ENCODE measurements around the gene ICAM4.

The ICAM4 gene

GRCh38 chr19:10291554-10292205 lies 4.9 kb downstream of the ICAM4 start:
- Histone ChIP-seq H3K4me1 (ENCODE audit: insufficient read depth, low read length) (no peaks in the 10 kb centered on the region; the same call in 1 of the 2 replicates), H3K9me3 (ENCODE audit: control insufficient read depth, insufficient read depth, low read length) (no peaks in the 10 kb centered on the region), H3K36me3 (ENCODE audit: insufficient read depth, low read length) (no peaks in the 10 kb centered on the region), H3K9ac (ENCODE audit: low read depth, low read length) (peak overlapping the region; percentile 59; the same call in 1 of the 2 replicates)

GRCh38 chr19:10292206-10292788 lies 5.5 kb downstream of the ICAM4 start:
- Histone ChIP-seq H3K36me3 (ENCODE audit: insufficient read depth, low read length) (no peaks in the 10 kb centered on the region), H3K9me3 (ENCODE audit: control insufficient read depth, insufficient read depth, low read length) (no peaks in the 10 kb centered on the region), H3K9ac (ENCODE audit: low read depth, low read length) (peak overlapping the region; percentile 59; the same call in 1 of the 2 replicates), H3K4me1 (ENCODE audit: insufficient read depth, low read length) (no peaks in the 10 kb centered on the region; the same call in 1 of the 2 replicates)

- no peaks in the 10 kb centered on the region for H3K36me3 ChIP-seq (ENCODE audit: insufficient read depth, low read length)
- no peaks in the 10 kb centered on the region for H3K9me3 ChIP-seq (ENCODE audit: control insufficient read depth, insufficient read depth, low read length)
- peak overlapping the region; percentile 31; the same call in 1 of the 2 replicates for H3K9ac ChIP-seq (ENCODE audit: low read depth, low read length)
- no peaks in the 10 kb centered on the region; the same call in 1 of the 2 replicates for H3K4me1 ChIP-seq (ENCODE audit: insufficient read depth, low read length)
These were observed 6.3 kb downstream of the ICAM4 start for GRCh38 chr19:10292789-10293636.

GRCh38 chr19:10293637-10294367 lies 7.0 kb downstream of the ICAM4 start:
- H3K36me3 ChIP-seq (ENCODE audit: insufficient read depth, low read length), result no peaks in the 10 kb centered on the region
- H3K4me1 ChIP-seq (ENCODE audit: insufficient read depth, low read length), result no peaks in the 10 kb centered on the region; the same call in 1 of the 2 replicates
- H3K9ac ChIP-seq (ENCODE audit: low read depth, low read length), result no peak overlapping the region; the same call in 1 of the 2 replicates
- no peaks in the 10 kb centered on the region for H3K9me3 ChIP-seq (ENCODE audit: control insufficient read depth, insufficient read depth, low read length)

- Histone ChIP-seq H3K9ac (ENCODE audit: low read depth, low read length) (no peak overlapping the region), H3K9me3 (ENCODE audit: control insufficient read depth, insufficient read depth, low read length) (no peaks in the 10 kb centered on the region), H3K36me3 (ENCODE audit: insufficient read depth, low read length) (no peaks in the 10 kb centered on the region), H3K4me1 (ENCODE audit: insufficient read depth, low read length) (no peaks in the 10 kb centered on the region; the same call in 1 of the 2 replicates)
These were observed 7.6 kb downstream of the ICAM4 start for GRCh38 chr19:10294368-10294697.

GRCh38 chr19:10295305-10295846 lies 8.6 kb downstream of the ICAM4 start:
- H3K9ac ChIP-seq (ENCODE audit: low read depth, low read length), result peak overlapping the region; percentile 55; the same call in 1 of the 2 replicates
- H3K4me1 ChIP-seq (ENCODE audit: insufficient read depth, low read length), result no peaks in the 10 kb centered on the region; the same call in 1 of the 2 replicates
- no peaks in the 10 kb centered on the region for H3K36me3 ChIP-seq (ENCODE audit: insufficient read depth, low read length)
- no peaks in the 10 kb centered on the region for H3K9me3 ChIP-seq (ENCODE audit: control insufficient read depth, insufficient read depth, low read length)

GRCh38 chr19:10295847-10296591 lies 9.3 kb downstream of the ICAM4 start:
- H3K9ac ChIP-seq (ENCODE audit: low read depth, low read length), result peak overlapping the region; percentile 55; the same call in 1 of the 2 replicates

GRCh38 chr19:10299545-10300458 lies 13.0 kb downstream of the ICAM4 start:
- Histone ChIP-seq H3K4me1 (ENCODE audit: insufficient read depth, low read length) (no peaks in the 10 kb centered on the region), H3K36me3 (ENCODE audit: insufficient read depth, low read length) (no peaks in the 10 kb centered on the region)

More at GRCh38 chr19:10295847-10296591, 9.3 kb downstream of the ICAM4 start:
- H3K4me1 ChIP-seq (ENCODE audit: insufficient read depth, low read length), result no peaks in the 10 kb centered on the region; the same call in 1 of the 2 replicates
- H3K36me3 ChIP-seq (ENCODE audit: insufficient read depth, low read length), result no peaks in the 10 kb centered on the region
- H3K9me3 ChIP-seq (ENCODE audit: control insufficient read depth, insufficient read depth, low read length), result no peaks in the 10 kb centered on the region

GRCh38 chr19:10305139-10305806 lies 18.5 kb downstream of the ICAM4 start:
- Histone ChIP-seq H3K9me3 (ENCODE audit: control insufficient read depth, insufficient read depth, low read length) (no peaks in the 10 kb centered on the region), H3K4me1 (ENCODE audit: insufficient read depth, low read length) (peaks cover 5% of the 10 kb centered on the region; the same call in 1 of the 2 replicates), H3K36me3 (ENCODE audit: insufficient read depth, low read length) (no peaks in the 10 kb centered on the region), H3K9ac (ENCODE audit: low read depth, low read length) (no peak overlapping the region)

More at GRCh38 chr19:10299545-10300458, 13.0 kb downstream of the ICAM4 start:
- Histone ChIP-seq H3K9ac (ENCODE audit: low read depth, low read length) (no peak overlapping the region), H3K9me3 (ENCODE audit: control insufficient read depth, insufficient read depth, low read length) (no peaks in the 10 kb centered on the region)

GRCh38 chr19:10306327-10306726 lies 19.6 kb downstream of the ICAM4 start:
- Histone ChIP-seq H3K9ac (ENCODE audit: low read depth, low read length) (no peak overlapping the region), H3K4me1 (ENCODE audit: insufficient read depth, low read length) (peaks cover 5% of the 10 kb centered on the region; the same call in 1 of the 2 replicates), H3K9me3 (ENCODE audit: control insufficient read depth, insufficient read depth, low read length) (no peaks in the 10 kb centered on the region), H3K36me3 (ENCODE audit: insufficient read depth, low read length) (no peaks in the 10 kb centered on the region)

- H3K9me3 ChIP-seq (ENCODE audit: control insufficient read depth, insufficient read depth, low read length), result no peaks in the 10 kb centered on the region
- peaks cover 5% of the 10 kb centered on the region; the same call in 1 of the 2 replicates for H3K4me1 ChIP-seq (ENCODE audit: insufficient read depth, low read length)
- no peak within 1 kb of the TSS for H3K9ac ChIP-seq (ENCODE audit: low read depth, low read length)
- no peaks in the 10 kb centered on the region for H3K36me3 ChIP-seq (ENCODE audit: insufficient read depth, low read length)
These were observed 22.7 kb downstream of the ICAM4 start, which contains the start of gene ZGLP1 for GRCh38 chr19:10309423-10309822. TSS of gene ZGLP1 (minus strand) at chr19:10309815.
